ENCODE data around the gene TLR4.

The TLR4 gene

GRCh38 chr9:117687532-117687931 lies 16.7 kb upstream of the TLR4 start:
- H3K4me3 Mint-ChIP-seq: no peak overlapping the region
- H3K9me3 Mint-ChIP-seq: peaks cover 12% of the 10 kb centered on the region
- no peak for DNase-seq (ENCODE audit: low spot score in 2 of 2)
- H3K36me3 Mint-ChIP-seq (ENCODE audit: insufficient read depth): no peaks in the 10 kb centered on the region
- ATAC-seq (replicated peaks; ENCODE audit: extremely low read depth, poor library complexity, severe bottlenecking): no peak
- no peak overlapping the region for H3K27ac Mint-ChIP-seq (ENCODE audit: low read depth)
- no peaks in the 10 kb centered on the region for H3K4me1 Mint-ChIP-seq
- H3K27me3 Mint-ChIP-seq: peaks cover 11% of the 10 kb centered on the region

- Mint-ChIP-seq H3K27me3 (no peaks in the 10 kb centered on the region), H3K4me3 (no peak overlapping the region), H3K9me3 (peaks cover 17% of the 10 kb centered on the region), H3K27ac (ENCODE audit: low read depth) (no peak overlapping the region), H3K36me3 (ENCODE audit: insufficient read depth) (no peaks in the 10 kb centered on the region), H3K4me1 (no peaks in the 10 kb centered on the region)
- DNase-seq (ENCODE audit: low spot score in 2 of 2): no peak
- no peak for ATAC-seq (replicated peaks; ENCODE audit: extremely low read depth, poor library complexity, severe bottlenecking)
Measured at GRCh38 chr9:117691367-117691766, 12.8 kb upstream of the TLR4 start.

- peaks cover 5% of the 10 kb centered on the region for H3K9me3 Mint-ChIP-seq
- no peak overlapping the region for H3K4me3 Mint-ChIP-seq
- no peak overlapping the region for H3K27ac Mint-ChIP-seq (ENCODE audit: low read depth)
- H3K27me3 Mint-ChIP-seq: no peaks in the 10 kb centered on the region
- no peaks in the 10 kb centered on the region for H3K4me1 Mint-ChIP-seq
- DNase-seq (ENCODE audit: low spot score in 2 of 2): no peak
- no peaks in the 10 kb centered on the region for H3K36me3 Mint-ChIP-seq (ENCODE audit: insufficient read depth)
- ATAC-seq (replicated peaks; ENCODE audit: extremely low read depth, poor library complexity, severe bottlenecking): no peak
Measured at GRCh38 chr9:117696154-117696553, 8.0 kb upstream of the TLR4 start.

- H3K9me3 Mint-ChIP-seq: peaks cover 5% of the 10 kb centered on the region
- H3K4me1 Mint-ChIP-seq: no peaks in the 10 kb centered on the region
- H3K27me3 Mint-ChIP-seq: no peaks in the 10 kb centered on the region
- H3K36me3 Mint-ChIP-seq (ENCODE audit: insufficient read depth): no peaks in the 10 kb centered on the region
- no peak for DNase-seq (ENCODE audit: low spot score in 2 of 2)
- no peak overlapping the region for H3K4me3 Mint-ChIP-seq
- H3K27ac Mint-ChIP-seq (ENCODE audit: low read depth): no peak overlapping the region
- ATAC-seq (replicated peaks; ENCODE audit: extremely low read depth, poor library complexity, severe bottlenecking): no peak
Measured at GRCh38 chr9:117697046-117697445, 7.2 kb upstream of the TLR4 start.

GRCh38 chr9:117703537-117703936 lies 666 bp upstream of the TLR4 start:
- Mint-ChIP-seq H3K27me3 (no peaks in the 10 kb centered on the region), H3K4me3 (no peak overlapping the region), H3K27ac (ENCODE audit: low read depth) (no peak overlapping the region), H3K36me3 (ENCODE audit: insufficient read depth) (no peaks in the 10 kb centered on the region), H3K4me1 (no peaks in the 10 kb centered on the region), H3K9me3 (no peaks in the 10 kb centered on the region)
- DNase-seq (ENCODE audit: low spot score in 2 of 2) (no peak), ATAC-seq (replicated peaks; ENCODE audit: extremely low read depth, poor library complexity, severe bottlenecking) (no peak)

- Mint-ChIP-seq H3K9me3 (no peaks in the 10 kb centered on the region), H3K27me3 (no peaks in the 10 kb centered on the region), H3K4me3 (no peak overlapping the region), H3K27ac (ENCODE audit: low read depth) (no peak overlapping the region), H3K36me3 (ENCODE audit: insufficient read depth) (no peaks in the 10 kb centered on the region), H3K4me1 (no peaks in the 10 kb centered on the region)
- DNase-seq (ENCODE audit: low spot score in 2 of 2) (no peak), ATAC-seq (replicated peaks; ENCODE audit: extremely low read depth, poor library complexity, severe bottlenecking) (peak; percentile 32)
Measured at GRCh38 chr9:117704597-117704996, 394 bp downstream of the TLR4 start.

GRCh38 chr9:117705386-117705785 lies 1.2 kb downstream of the TLR4 start:
- ATAC-seq (replicated peaks; ENCODE audit: extremely low read depth, poor library complexity, severe bottlenecking): no peak
- no peak for DNase-seq (ENCODE audit: low spot score in 2 of 2)
- Mint-ChIP-seq H3K4me3 (no peak overlapping the region), H3K4me1 (no peaks in the 10 kb centered on the region), H3K9me3 (no peaks in the 10 kb centered on the region), H3K27ac (ENCODE audit: low read depth) (no peak overlapping the region), H3K27me3 (no peaks in the 10 kb centered on the region), H3K36me3 (ENCODE audit: insufficient read depth) (no peaks in the 10 kb centered on the region)

GRCh38 chr9:117706421-117707116 lies 2.4 kb downstream of the TLR4 start:
- ATAC-seq (replicated peaks; ENCODE audit: extremely low read depth, poor library complexity, severe bottlenecking): no peak
- Mint-ChIP-seq H3K9me3 (no peaks in the 10 kb centered on the region), H3K27me3 (no peaks in the 10 kb centered on the region)

GRCh38 chr9:117707561-117707960 lies 3.4 kb downstream of the TLR4 start:
- Mint-ChIP-seq H3K4me1 (no peaks in the 10 kb centered on the region), H3K9me3 (no peaks in the 10 kb centered on the region), H3K27ac (ENCODE audit: low read depth) (no peak overlapping the region), H3K36me3 (ENCODE audit: insufficient read depth) (no peaks in the 10 kb centered on the region), H3K4me3 (no peak overlapping the region), H3K27me3 (no peaks in the 10 kb centered on the region)
- no peak for DNase-seq (ENCODE audit: low spot score in 2 of 2)
- ATAC-seq (replicated peaks; ENCODE audit: extremely low read depth, poor library complexity, severe bottlenecking): no peak

More at GRCh38 chr9:117706421-117707116, 2.4 kb downstream of the TLR4 start:
- Mint-ChIP-seq H3K36me3 (ENCODE audit: insufficient read depth) (no peaks in the 10 kb centered on the region), H3K4me3 (no peak overlapping the region), H3K4me1 (no peaks in the 10 kb centered on the region), H3K27ac (ENCODE audit: low read depth) (no peak overlapping the region)
- no peak for DNase-seq (ENCODE audit: low spot score in 2 of 2)

- no peak for ATAC-seq (replicated peaks; ENCODE audit: extremely low read depth, poor library complexity, severe bottlenecking)
- Mint-ChIP-seq H3K9me3 (no peaks in the 10 kb centered on the region), H3K4me1 (no peaks in the 10 kb centered on the region), H3K27me3 (no peaks in the 10 kb centered on the region), H3K36me3 (ENCODE audit: insufficient read depth) (no peaks in the 10 kb centered on the region), H3K4me3 (no peak overlapping the region), H3K27ac (ENCODE audit: low read depth) (no peak overlapping the region)
- no peak for DNase-seq (ENCODE audit: low spot score in 2 of 2)
Measured at GRCh38 chr9:117709936-117710335, 5.7 kb downstream of the TLR4 start.

- DNase-seq (ENCODE audit: low spot score in 2 of 2) (no peak), ATAC-seq (replicated peaks; ENCODE audit: extremely low read depth, poor library complexity, severe bottlenecking) (no peak)
- Mint-ChIP-seq H3K4me1 (no peaks in the 10 kb centered on the region), H3K27me3 (peaks cover 7% of the 10 kb centered on the region), H3K9me3 (no peaks in the 10 kb centered on the region), H3K4me3 (no peak overlapping the region), H3K36me3 (ENCODE audit: insufficient read depth) (no peaks in the 10 kb centered on the region), H3K27ac (ENCODE audit: low read depth) (no peak overlapping the region)
Measured at GRCh38 chr9:117714282-117714681, 10.1 kb downstream of the TLR4 start.

- H3K36me3 Mint-ChIP-seq (ENCODE audit: insufficient read depth): no peaks in the 10 kb centered on the region
Measured at GRCh38 chr9:117715411-117715989, 11.3 kb downstream of the TLR4 start.

GRCh38 chr9:117718085-117718484 lies 13.9 kb downstream of the TLR4 start:
- Mint-ChIP-seq H3K36me3 (ENCODE audit: insufficient read depth) (no peaks in the 10 kb centered on the region), H3K4me1 (no peaks in the 10 kb centered on the region), H3K27me3 (peaks cover 7% of the 10 kb centered on the region), H3K27ac (ENCODE audit: low read depth) (no peak overlapping the region), H3K9me3 (no peaks in the 10 kb centered on the region), H3K4me3 (no peak overlapping the region)
- DNase-seq (ENCODE audit: low spot score in 2 of 2): no peak
- ATAC-seq (replicated peaks; ENCODE audit: extremely low read depth, poor library complexity, severe bottlenecking): no peak

More at GRCh38 chr9:117715411-117715989, 11.3 kb downstream of the TLR4 start:
- Mint-ChIP-seq H3K4me3 (no peak overlapping the region), H3K4me1 (no peaks in the 10 kb centered on the region), H3K9me3 (no peaks in the 10 kb centered on the region), H3K27me3 (peaks cover 7% of the 10 kb centered on the region), H3K27ac (ENCODE audit: low read depth) (no peak overlapping the region)
- no peak for ATAC-seq (replicated peaks; ENCODE audit: extremely low read depth, poor library complexity, severe bottlenecking)
- DNase-seq (ENCODE audit: low spot score in 2 of 2): no peak
